ENCODE results near the gene LSMEM2. TPM values are rescaled to one million over a fixed set of nuclear protein-coding genes. Genes with fewer than 3 reads are reported as not detected.
"Not testable (repeated sequence)": the region's sequence is repeated elsewhere in the genome, so short reads cannot be mapped to it uniquely, and the experiment has no call there.

LSMEM2 gene
- total RNA-seq, 4 donors from 2014 or later = 0.90 to 1.5 TPM; not detected in 2

DNA sequence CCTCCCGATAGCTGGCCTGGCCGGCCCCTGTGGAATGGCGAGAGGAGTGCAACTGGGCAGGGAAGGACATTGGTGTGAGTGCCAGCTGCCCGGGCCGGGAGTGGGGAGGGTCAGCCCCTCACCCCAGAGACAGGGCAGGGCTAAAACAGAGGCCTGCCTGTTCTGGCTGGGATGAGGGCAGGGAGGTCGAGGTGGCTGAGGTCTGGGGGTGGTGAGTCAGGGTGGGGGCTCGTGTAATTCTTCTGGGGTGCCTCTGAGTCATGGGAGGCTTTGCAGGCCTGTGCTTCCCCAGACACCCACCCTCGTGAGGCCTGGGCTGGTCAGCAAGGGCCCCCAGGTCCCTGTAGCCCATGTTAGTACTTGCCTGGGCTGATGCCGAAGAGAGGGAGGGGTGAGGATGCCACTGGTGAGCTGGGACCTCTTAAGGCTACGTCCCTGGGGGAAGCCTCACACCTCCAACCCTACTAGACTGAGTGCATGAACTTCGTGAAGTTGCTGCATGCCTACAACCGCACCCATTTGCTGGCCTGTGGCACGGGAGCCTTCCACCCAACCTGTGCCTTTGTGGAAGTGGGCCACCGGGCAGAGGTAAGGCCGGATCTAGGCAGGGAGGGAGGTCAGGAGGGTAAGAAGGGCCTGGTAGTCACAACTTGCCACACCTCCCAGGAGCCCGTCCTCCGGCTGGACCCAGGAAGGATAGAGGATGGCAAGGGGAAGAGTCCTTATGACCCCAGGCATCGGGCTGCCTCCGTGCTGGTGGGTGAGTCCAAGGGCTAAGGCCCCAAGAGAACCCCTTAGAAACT lies 8.3 kb upstream of the LSMEM2 start:
- H3K4me3 ChIP-seq = peak overlapping the region; percentile 28 to 33
- no peak for DNase-seq
- H3K27me3 ChIP-seq = no peaks in the 10 kb centered on the region
- TF ChIP-seq, protein P1, sequence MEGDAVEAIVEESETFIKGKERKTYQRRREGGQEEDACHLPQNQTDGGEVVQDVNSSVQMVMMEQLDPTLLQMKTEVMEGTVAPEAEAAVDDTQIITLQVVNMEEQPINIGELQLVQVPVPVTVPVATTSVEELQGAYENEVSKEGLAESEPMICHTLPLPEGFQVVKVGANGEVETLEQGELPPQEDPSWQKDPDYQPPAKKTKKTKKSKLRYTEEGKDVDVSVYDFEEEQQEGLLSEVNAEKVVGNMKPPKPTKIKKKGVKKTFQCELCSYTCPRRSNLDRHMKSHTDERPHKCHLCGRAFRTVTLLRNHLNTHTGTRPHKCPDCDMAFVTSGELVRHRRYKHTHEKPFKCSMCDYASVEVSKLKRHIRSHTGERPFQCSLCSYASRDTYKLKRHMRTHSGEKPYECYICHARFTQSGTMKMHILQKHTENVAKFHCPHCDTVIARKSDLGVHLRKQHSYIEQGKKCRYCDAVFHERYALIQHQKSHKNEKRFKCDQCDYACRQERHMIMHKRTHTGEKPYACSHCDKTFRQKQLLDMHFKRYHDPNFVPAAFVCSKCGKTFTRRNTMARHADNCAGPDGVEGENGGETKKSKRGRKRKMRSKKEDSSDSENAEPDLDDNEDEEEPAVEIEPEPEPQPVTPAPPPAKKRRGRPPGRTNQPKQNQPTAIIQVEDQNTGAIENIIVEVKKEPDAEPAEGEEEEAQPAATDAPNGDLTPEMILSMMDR (IDR thresholded peaks at IDR 0.05) = no peak
- no peak for TF ChIP-seq POLR2A (IDR thresholded peaks at IDR 0.05)
- H3K27ac ChIP-seq = peak overlapping the region; percentile 97 to 99
- peaks cover 4 to 34% of the 10 kb centered on the region in 2 donors for H3K4me1 ChIP-seq
- H3K36me3 ChIP-seq = no peaks in the 10 kb centered on the region
- intact Hi-C loops (cut with DNase I; ENCODE audit: low total_unique reads) = loop anchor here (5.0 kb wide), 1 partner anchor 43 kb away; no protein-coding TSS in a partner anchor
- H3K9me3 ChIP-seq = no peaks in the 10 kb centered on the region

DNA sequence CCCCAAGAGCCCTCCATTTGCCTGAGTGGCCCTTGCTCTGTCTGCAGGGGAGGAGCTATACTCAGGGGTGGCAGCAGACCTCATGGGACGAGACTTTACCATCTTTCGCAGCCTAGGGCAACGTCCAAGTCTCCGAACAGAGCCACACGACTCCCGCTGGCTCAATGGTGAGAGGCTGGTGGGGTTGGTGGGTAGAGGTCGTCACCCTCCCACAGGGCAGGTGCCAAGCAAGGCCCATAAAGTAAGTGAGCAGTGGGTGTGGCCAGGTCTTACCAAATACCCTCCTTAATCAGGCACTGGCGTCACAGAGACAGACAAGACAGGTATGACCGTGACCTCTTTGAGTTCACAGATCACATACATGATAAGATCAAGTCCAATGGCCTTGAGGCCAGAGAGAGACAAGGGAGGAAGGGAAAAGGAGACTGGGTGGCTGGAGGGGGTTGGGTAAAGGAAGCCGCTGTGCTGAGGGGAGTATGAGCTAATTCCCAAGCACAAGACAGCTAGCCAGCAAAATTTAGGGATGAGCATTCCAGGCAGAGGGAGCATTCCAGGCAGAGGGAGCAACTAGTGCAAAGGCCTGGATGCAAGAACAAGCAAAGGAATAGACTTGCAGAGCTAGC lies 7.5 kb upstream of the LSMEM2 start:
- H3K4me3 ChIP-seq = no peak overlapping the region
- peaks cover 0 to 26% of the 10 kb centered on the region in 2 donors for H3K4me1 ChIP-seq
- no peak for DNase-seq
- no peaks in the 10 kb centered on the region for H3K27me3 ChIP-seq
- no peak for TF ChIP-seq POLR2A (IDR thresholded peaks at IDR 0.05)
- TF ChIP-seq, protein P1 (IDR thresholded peaks at IDR 0.05) = no peak
- intact Hi-C loops (cut with DNase I; ENCODE audit: low total_unique reads) = loop anchor here (5.0 kb wide), 1 partner anchor 44 kb away; no protein-coding TSS in a partner anchor
- no peaks in the 10 kb centered on the region for H3K9me3 ChIP-seq
- no peaks in the 10 kb centered on the region for H3K36me3 ChIP-seq
- peak overlapping the region; percentile 97 to 99 for H3K27ac ChIP-seq

DNA sequence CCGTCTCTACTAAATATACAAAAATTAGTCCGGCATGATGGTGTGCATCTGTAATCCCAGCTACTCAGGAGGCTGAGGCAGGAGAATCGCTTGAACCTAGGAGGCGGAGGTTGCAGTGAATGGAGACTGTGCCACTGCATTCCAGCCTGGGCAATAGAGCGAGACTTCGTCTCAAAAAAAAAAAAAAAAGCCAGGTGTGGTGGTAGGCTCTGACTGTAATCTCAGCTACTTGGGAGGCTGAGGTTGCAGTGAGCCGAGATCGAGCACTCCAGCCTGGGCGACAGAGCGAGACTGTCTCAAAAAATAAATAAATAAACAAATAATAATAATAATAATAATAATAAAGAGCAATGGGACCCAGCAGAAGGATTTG lies 6.4 kb upstream of the LSMEM2 start:
- H3K27me3 ChIP-seq, H3K4me3 ChIP-seq, H3K36me3 ChIP-seq, H3K9me3 ChIP-seq, DNase-seq: not testable (repeated sequence)
- intact Hi-C loops (cut with DNase I; ENCODE audit: low total_unique reads) = loop anchor here (5.0 kb wide), 1 partner anchor 45 kb away; no protein-coding TSS in a partner anchor
- Histone ChIP-seq H3K4me1 (peaks cover 0 to 24% of the 10 kb centered on the region in 2 donors), H3K27ac (peak overlapping the region; percentile 97 to 99)

DNA sequence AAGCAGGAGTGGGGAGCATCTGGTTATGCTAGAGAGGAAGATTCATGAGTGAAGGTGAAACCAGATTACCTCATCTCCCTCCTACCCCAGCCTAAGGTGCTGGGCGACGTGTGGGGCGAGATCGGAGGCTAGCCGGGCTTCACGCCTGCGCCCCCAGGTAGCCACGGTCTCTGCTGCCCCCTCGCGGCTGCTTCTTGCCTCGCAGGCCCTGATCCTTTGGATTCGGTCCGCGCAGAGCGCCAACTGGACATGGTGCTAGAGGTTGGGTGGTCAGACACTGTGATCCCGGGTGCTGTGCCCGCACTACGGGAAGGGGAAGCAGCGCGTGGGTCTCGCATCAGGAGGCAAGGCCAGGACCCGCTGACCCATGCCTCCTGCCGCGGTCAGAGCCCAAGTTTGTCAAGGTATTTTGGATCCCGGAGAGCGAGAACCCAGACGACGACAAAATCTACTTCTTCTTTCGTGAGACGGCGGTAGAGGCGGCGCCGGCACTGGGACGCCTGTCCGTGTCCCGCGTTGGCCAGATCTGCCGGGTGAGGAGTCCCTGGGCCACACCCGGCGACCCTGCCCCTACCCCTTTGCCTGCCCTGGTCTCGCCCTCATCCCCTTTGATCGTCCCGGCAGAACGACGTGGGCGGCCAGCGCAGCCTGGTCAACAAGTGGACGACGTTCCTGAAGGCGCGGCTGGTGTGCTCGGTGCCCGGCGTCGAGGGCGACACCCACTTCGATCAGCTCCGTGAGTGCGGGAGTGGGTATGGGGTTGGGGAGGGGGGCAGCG lies 5.8 kb upstream of the LSMEM2 start:
- H3K4me1 ChIP-seq = peaks cover 0 to 24% of the 10 kb centered on the region in 2 donors
- H3K27ac ChIP-seq = peak overlapping the region; percentile 97 to 99
- TF ChIP-seq, protein P1 (IDR thresholded peaks at IDR 0.05) = peak; percentile 96 to 100 (median 98)
- TF ChIP-seq POLR2A (IDR thresholded peaks at IDR 0.05) = peak in 1 of 2 donors; percentile 47

DNA sequence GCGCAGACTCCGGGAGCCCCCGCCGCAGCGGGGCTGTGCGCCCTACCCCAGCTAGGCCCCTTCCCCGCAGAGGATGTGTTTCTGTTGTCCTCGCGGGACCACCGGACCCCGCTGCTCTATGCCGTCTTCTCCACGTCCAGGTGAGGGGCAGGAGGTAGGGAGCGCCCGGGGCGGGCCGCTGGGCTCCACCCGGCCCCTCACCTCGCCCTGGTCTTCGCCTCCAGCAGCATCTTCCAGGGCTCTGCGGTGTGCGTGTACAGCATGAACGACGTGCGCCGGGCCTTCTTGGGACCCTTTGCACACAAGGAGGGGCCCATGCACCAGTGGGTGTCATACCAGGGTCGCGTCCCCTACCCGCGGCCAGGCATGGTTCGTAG lies 5.2 kb upstream of the LSMEM2 start:
- Histone ChIP-seq H3K27ac (no peak overlapping the region), H3K4me3 (no peak overlapping the region), H3K4me1 (peaks cover 0 to 21% of the 10 kb centered on the region in 2 donors), H3K27me3 (no peaks in the 10 kb centered on the region), H3K36me3 (no peaks in the 10 kb centered on the region), H3K9me3 (no peaks in the 10 kb centered on the region)
- intact Hi-C loops (cut with DNase I; ENCODE audit: low total_unique reads) = loop anchor here (5.0 kb wide), 1 partner anchor 46 kb away; no protein-coding TSS in a partner anchor
- TF ChIP-seq POLR2A (IDR thresholded peaks at IDR 0.05) = no peak
- TF ChIP-seq, protein P1 (IDR thresholded peaks at IDR 0.05) = no peak
- peak in 1 of 2 donors; percentile 35 for DNase-seq

More for the DNA sequence above, 5.8 kb upstream of the LSMEM2 start:
- intact Hi-C loops (cut with DNase I; ENCODE audit: low total_unique reads) = loop anchor here (5.0 kb wide), 1 partner anchor 46 kb away; no protein-coding TSS in a partner anchor
- no peaks in the 10 kb centered on the region for H3K27me3 ChIP-seq
- H3K36me3 ChIP-seq = no peaks in the 10 kb centered on the region
- H3K9me3 ChIP-seq = no peaks in the 10 kb centered on the region
- peak overlapping the region; percentile 2 to 5 for H3K4me3 ChIP-seq
- peak; percentile 87 to 90 for DNase-seq

Data from uterus (tissue), 4 donors.